Neural cell (in vitro differentiated cells): ENCODE data around the gene IGLON5.

Experiments used
- EP300 ChIP-seq: fragments of 450-650 bp; conservative IDR thresholded peaks from 2 replicates; pipeline ENCODE4 v1.6.1; 2014; ENCODE audit warnings: antibody characterized with exemption, mild to moderate bottlenecking, moderate library complexity; ENCODE audit not compliant: poor library complexity, severe bottlenecking
- RAD21 ChIP-seq: fragments of 450-650 bp; conservative IDR thresholded peaks from 2 replicates; pipeline ENCODE4 v1.6.1; 2014; ENCODE audit warnings: antibody characterized with exemption, mild to moderate bottlenecking, moderate library complexity

DNA sequence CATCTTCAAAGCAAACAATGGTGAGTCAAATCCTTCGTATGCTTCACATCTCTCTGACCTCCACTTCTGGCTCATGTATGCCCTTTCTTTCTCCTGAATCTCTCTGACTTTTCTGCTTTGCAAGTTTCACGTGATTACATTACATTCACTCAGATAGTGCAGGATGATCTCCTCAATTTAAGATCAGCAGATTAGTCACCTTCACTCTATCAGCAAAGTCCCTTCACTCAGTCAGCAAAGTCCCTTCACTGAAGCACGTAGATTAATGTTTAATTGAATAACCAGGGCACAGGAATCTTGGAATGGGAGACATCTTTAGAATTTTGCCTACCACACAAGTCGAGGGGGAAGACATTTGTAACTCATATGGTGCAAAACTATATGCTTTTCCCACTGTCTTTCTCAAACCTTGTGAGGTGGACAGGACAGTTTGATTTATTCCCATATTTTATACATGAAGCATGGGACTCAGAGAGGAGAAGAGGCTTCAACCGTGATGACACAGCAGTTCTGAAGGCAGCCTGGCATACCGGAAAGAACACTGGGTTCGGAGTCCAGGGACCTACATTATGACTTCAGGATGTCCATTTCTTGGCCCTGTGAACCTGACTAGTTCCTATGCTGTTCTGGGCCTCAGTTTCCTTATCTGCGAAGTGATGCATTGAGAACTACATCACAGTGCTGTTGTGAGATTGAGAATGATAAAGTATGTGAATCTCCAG lies 37.2 kb upstream of the IGLON5 start:
- TF ChIP-seq RAD21 (no peak), EP300 (no peak)
